ENCODE results near the gene ARAP2. TPM values are rescaled to one million over a fixed set of nuclear protein-coding genes. Genes with fewer than 3 reads are reported as not detected.

ARAP2 gene
- total and polyA plus RNA-seq, 2 experiments from 2014 or later = 0.92 to 4.8 TPM

DNA sequence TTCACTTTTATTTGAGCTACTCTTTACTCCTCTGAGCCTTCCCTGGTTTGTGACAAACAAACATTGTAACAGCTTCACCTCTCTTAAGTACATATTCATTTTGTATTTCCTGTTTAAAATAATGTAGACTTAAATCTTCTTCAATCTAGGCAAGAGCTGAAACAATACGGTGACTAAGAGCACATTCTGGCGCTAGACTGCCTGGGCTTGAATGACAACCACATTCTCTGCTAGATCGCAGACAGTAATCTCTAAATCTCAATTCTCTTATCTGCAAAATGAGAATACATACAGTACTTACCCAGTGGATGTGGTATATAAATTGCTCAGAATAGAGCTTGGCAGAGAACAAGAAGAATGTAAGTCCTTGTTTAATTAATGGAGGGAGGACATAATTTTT, 144.8 kb downstream of the ARAP2 start (continued):
- TF ChIP-seq ZNF114 (CRISPR knock-in tag; IDR thresholded peaks at IDR 0.05) (no peak), ZNF331 (CRISPR knock-in tag; IDR thresholded peaks at IDR 0.05; ENCODE audit: low read depth) (no peak), REST (IDR thresholded peaks at IDR 0.05; ENCODE audit: unreplicated experiment) (no peak), EZH2phosphoT487 (IDR thresholded peaks at IDR 0.05; ENCODE audit: unreplicated experiment) (no peak), STAT1 (IDR thresholded peaks at IDR 0.05; ENCODE audit: unreplicated experiment) (no peak), EZH2 (IDR thresholded peaks at IDR 0.05; ENCODE audit: low read depth, unreplicated experiment) (no peak), POLR2AphosphoS5 (IDR thresholded peaks at IDR 0.05; ENCODE audit: low read depth) (no peak), NANOG (IDR thresholded peaks at IDR 0.05; ENCODE audit: borderline replicate concordance) (no peak), CREB1 (CRISPR knock-in tag; IDR thresholded peaks at IDR 0.05; ENCODE audit: low read depth) (no peak)
- TF ChIP-seq, protein P1, sequence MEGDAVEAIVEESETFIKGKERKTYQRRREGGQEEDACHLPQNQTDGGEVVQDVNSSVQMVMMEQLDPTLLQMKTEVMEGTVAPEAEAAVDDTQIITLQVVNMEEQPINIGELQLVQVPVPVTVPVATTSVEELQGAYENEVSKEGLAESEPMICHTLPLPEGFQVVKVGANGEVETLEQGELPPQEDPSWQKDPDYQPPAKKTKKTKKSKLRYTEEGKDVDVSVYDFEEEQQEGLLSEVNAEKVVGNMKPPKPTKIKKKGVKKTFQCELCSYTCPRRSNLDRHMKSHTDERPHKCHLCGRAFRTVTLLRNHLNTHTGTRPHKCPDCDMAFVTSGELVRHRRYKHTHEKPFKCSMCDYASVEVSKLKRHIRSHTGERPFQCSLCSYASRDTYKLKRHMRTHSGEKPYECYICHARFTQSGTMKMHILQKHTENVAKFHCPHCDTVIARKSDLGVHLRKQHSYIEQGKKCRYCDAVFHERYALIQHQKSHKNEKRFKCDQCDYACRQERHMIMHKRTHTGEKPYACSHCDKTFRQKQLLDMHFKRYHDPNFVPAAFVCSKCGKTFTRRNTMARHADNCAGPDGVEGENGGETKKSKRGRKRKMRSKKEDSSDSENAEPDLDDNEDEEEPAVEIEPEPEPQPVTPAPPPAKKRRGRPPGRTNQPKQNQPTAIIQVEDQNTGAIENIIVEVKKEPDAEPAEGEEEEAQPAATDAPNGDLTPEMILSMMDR (conservative IDR thresholded peaks at IDR 0.05; ENCODE audit: low read depth in 2 of 2) = no peak
- TF ChIP-seq, protein P2, sequence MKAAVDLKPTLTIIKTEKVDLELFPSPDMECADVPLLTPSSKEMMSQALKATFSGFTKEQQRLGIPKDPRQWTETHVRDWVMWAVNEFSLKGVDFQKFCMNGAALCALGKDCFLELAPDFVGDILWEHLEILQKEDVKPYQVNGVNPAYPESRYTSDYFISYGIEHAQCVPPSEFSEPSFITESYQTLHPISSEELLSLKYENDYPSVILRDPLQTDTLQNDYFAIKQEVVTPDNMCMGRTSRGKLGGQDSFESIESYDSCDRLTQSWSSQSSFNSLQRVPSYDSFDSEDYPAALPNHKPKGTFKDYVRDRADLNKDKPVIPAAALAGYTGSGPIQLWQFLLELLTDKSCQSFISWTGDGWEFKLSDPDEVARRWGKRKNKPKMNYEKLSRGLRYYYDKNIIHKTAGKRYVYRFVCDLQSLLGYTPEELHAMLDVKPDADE (IDR thresholded peaks at IDR 0.05) = no peak

DNA sequence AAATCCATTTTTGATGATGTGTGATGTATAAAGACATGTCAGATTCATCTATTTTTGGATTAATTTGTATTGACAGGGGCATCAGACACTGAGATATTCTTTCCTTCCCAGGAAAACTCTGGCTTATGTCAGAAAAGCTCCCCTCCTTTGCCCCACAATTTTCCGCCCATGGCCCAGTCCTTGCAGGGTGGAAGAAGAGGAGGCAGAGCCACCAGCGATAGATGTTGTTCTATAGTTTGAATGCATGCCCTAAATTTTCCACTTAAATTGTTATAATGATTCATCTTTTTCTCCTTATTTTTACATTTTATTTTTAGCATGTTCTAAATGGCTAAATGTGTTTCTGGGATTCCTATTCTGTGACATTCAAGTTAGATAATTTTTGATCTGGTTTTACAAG, 149.3 kb downstream of the ARAP2 start:
- Histone ChIP-seq H3K36me3 (ENCODE audit: insufficient read depth) (no peaks in the 10 kb centered on the region), H3K27ac (ENCODE audit: low read depth) (no peak overlapping the region), H3F3A (replicated peaks; ENCODE audit: low read depth) (no peaks in the 10 kb centered on the region), H3K79me2 (replicated peaks; ENCODE audit: insufficient read depth) (no peaks in the 10 kb centered on the region), H2AFZ (no peak overlapping the region), H3K4me1 (ENCODE audit: insufficient read depth) (no peaks in the 10 kb centered on the region), H3K9me2 (ENCODE audit: insufficient read depth) (no peaks in the 10 kb centered on the region), H4K20me1 (replicated peaks; ENCODE audit: insufficient read depth) (no peaks in the 10 kb centered on the region), H3K27me3 (ENCODE audit: insufficient read depth) (no peaks in the 10 kb centered on the region), H3K4me2 (no peak overlapping the region), H3K4me3 (no peak overlapping the region)
- Mint-ChIP-seq H3K4me1 (no peaks in the 10 kb centered on the region), H3K4me3 (no peak overlapping the region), H3K27ac (no peak overlapping the region), H3K27me3 (ENCODE audit: insufficient read depth, low read depth, poor library complexity) (no peaks in the 10 kb centered on the region), H3K9me3 (no peaks in the 10 kb centered on the region), H3K36me3 (ENCODE audit: low read depth) (no peaks in the 10 kb centered on the region)
- ATAC-seq (no peak), DNase-seq (ENCODE audit: low spot score) (no peak)
- no peak for TF ChIP-seq ZNF114 (CRISPR knock-in tag; IDR thresholded peaks at IDR 0.05)
- no peak for TF ChIP-seq EZH2phosphoT487 (IDR thresholded peaks at IDR 0.05; ENCODE audit: unreplicated experiment)
- TF ChIP-seq EZH2 (IDR thresholded peaks at IDR 0.05; ENCODE audit: low read depth, unreplicated experiment) = no peak
- TF ChIP-seq POLR2AphosphoS5 (IDR thresholded peaks at IDR 0.05; ENCODE audit: low read depth) = no peak
- no peak for TF ChIP-seq ZNF331 (CRISPR knock-in tag; IDR thresholded peaks at IDR 0.05; ENCODE audit: low read depth)
- no peak for TF ChIP-seq NANOG (IDR thresholded peaks at IDR 0.05; ENCODE audit: borderline replicate concordance)
- TF ChIP-seq CREB1 (CRISPR knock-in tag; IDR thresholded peaks at IDR 0.05; ENCODE audit: low read depth) = no peak
- no peak for TF ChIP-seq JUNB (IDR thresholded peaks at IDR 0.05; ENCODE audit: unreplicated experiment)
- TF ChIP-seq ZNF462 (CRISPR knock-in tag; IDR thresholded peaks at IDR 0.05) = no peak

Measured in GM23338 (cell line).